Dermis blood vessel endothelial cell (primary cell): ENCODE results near the gene OR2T10. TPM values are rescaled to one million over a fixed set of nuclear protein-coding genes. Genes with fewer than 3 reads are reported as not detected.
"Not testable (repeated sequence)": the region's sequence is repeated elsewhere in the genome, so short reads cannot be mapped to it uniquely, and the experiment has no call there.

ENCODE experiments used
- DNase-seq: peaks from one replicate; pipeline ENCODE4 v3.0.0; 2010
- total RNA-seq: library from RNA; depleted of rRNA; stranded (reverse); fragments of >200 nt; gene quantifications from 2 replicates; pipeline ENCODE4 v1.2.3, GENCODE V29; 2014

OR2T10 gene
- total RNA-seq, 1 donor from 2014 or later = not detected

DNA sequence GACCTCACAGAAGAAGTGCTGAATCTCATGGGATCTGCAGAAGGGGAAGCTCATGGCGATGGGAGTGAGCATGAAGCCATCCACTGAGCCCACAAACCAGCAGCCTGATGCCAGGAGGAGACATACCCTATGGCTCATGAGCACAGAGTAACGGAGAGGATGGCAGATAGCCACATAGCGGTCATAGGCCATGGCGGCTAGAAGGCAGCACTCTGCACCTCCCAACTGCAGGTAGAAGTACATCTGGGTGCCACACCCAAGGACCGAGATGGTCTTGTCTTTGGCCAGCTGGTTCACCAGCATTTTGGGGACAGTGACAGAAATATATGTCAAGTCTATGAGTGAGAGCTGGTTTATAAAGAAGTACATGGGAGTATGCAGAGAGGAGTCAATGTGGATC is 4.3 kb downstream of the OR2T10 start:
- DNase-seq = no peak

DNA sequence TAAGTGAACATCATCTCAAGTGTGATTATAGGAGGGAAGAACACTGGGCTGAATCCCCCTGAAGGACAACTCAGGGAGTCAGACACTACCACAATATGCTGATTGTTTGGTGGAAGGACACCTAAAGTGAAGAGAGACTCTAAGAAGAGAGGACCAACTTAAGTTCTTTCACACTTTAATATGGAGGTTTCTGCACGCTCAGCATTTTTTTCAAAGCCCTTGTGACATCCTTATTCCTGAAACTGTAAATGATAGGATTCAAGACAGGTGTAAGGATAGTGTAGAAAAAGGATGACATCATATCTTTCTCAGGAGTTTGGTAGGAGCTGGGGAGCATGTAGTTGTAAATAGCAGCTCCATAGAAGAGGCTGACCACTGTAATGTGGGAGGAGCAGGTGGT is 4.8 kb downstream of the OR2T10 start:
- no peak for DNase-seq

DNA sequence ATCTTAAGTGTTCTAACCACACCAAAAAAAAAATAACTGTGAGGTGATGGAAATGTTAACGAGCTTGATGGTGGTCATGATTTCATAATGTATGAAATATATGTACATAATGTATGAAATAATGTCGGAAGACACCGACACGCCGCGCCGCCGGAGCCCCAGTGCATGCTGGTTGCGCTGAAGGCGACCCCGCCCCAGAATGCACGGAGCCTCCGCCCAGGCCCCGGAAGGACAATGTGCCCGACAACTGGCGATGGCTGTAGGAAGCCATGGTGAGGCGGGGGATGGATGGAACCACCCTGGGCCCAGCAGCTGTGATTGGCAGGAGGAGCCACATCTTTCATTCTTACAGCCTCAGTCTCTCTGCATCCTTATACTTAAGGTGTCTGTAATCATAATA is 7.4 kb downstream of the OR2T10 start:
- DNase-seq = no peak

DNA sequence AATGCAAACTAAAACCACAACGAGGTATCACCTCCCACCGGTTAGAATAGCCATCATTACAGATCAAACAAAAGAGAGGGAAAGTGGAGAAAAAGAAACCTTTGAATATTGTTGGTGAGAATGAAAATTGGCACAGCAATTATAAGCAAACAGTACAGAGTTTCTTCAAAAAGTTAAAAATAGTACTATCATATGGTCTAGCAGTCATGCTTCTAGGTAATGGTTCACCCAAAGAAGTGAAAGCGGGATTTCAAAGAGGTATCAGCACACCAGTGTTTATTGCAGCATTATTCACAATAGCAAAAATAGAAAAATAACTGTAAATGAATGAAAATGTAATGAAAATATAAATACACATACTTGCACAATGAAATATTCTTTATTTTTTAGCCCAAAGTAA is 8.2 kb downstream of the OR2T10 start:
- DNase-seq = no peak

DNA sequence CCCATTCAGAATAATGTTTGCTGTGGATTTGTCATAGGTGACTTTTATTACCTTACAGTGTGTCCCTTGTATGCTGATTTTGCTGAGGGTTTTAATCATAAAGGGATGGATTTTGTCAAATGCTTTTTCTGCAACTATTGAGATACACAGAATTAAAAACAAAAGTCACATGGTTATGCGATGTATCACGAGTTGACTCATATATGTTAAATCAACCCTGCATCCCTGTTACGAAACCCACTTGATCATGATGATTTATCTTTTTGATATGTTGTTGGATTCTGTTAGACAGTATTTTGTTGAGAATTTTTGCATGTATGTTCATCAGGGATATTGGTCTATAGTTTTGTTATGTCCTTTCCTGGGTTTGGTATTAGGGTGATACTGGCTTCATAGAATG is 12.2 kb downstream of the OR2T10 start:
- no peak for DNase-seq

DNA sequence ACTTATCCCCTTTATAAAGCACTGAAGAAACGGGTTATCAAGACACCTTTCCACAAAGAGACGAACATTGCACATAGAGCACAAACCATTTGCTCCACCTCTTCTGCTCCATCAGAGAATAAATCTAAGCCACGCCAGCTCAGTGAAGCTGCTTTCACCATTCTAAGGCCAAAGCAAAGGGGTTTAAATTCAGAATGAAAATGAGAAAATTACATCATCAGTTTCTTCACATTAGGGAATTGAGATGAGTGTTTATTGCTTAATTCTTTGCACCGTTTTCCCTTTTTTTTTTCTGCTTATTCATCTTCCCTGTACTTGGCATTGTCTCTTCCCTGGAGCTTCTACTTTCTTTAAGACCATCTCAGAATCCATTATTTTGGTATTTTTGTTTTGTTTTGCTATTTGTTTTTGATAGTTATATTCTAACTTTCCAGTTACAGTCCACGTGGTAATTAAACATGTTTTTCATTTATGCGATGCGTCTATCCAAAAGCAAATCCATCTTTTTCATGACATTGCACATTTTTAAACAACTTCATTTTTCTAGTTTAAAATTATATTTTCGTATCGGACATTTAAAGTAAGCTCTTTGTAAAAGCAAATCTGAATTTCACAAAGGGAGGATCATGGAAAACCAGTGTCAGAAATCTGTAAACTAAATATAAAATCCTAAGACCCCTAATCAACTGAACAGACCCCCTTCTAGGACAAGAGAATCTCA is 21.1 kb downstream of the OR2T10 start:
- no peak for DNase-seq

DNA sequence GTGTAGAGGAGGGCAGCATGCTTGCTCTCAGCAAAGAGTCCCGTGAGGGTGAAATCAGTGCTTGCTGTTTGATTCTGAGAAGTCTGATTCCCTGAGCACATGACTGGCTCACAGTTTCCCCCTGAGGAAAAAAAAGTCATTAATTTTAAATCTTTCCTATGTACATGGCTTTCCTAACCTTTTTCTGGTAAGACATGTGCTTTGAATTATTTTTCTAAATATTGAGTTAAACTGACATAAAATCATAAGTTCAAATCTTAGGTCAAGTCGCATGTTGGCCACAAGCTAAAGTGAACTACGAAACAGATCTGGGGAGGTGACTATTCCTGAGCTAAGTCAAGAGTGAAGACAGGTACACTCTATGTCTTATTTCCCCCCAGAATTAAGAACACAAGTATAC is 22.8 kb downstream of the OR2T10 start, which contains the start of gene OR2T34:
Gene OR2T34, minus strand, starts transcription at position 101 of the 400 bp plus-strand sequence. Its CDS starts 0 bp downstream, at position 101.
- DNase-seq = not testable (repeated sequence)

DNA sequence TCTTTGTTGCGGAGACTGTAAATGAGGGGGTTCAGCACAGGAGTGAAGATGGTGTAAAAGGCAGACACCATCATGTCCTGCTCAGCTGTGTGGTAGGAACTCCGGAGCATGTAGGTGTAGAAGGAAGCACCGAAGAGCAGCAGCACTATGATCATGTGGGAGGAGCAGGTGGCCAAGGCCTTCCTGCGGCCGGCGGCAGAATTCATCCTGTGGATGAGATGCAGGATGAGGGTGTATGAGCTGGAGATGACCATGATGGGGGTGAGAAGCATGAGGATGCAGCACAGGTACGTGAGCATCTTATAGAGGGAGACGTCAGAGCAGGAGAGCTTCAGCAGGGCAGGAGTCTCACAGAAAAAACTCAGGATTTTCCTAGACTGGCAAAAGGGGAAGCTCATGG is 23.6 kb downstream of the OR2T10 start:
- DNase-seq = not testable (repeated sequence)

DNA sequence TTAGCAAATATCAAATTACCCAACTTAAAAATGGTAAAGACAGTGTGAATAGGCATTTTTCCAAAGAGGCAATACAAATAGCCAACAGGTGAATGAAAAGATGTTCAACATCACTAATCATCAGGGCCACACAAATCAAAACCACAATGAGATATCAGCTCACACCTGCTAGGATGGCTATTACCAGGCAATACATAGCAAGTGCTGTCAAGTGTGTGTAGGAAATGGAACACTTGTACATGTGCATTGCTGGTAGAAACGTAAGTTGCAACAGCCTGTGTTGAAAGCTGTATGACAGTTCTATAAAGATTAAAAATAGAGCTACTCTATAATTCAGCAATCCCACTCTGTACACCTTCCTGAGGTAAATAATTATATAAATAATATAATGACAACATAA is 25.5 kb downstream of the OR2T10 start:
- not testable (repeated sequence) for DNase-seq

DNA sequence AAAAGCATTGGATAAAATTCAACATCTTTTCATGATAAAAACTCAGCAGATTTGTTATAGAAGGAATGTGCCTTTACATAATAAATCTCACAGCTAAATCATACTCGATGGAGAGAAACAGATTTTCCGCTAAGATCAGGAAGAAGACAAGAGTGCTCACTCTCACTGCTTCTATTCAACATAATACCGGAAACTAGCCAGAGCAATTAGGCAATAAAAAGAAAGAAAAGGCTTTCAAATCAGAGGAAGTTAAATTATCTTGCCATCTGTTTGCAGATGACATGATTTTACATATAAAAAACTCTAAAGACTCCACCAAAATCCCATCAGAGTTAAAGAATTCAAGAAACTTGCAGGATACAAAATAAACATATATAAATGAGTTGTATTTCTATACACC is 26.7 kb downstream of the OR2T10 start:
- not testable (repeated sequence) for DNase-seq

DNA sequence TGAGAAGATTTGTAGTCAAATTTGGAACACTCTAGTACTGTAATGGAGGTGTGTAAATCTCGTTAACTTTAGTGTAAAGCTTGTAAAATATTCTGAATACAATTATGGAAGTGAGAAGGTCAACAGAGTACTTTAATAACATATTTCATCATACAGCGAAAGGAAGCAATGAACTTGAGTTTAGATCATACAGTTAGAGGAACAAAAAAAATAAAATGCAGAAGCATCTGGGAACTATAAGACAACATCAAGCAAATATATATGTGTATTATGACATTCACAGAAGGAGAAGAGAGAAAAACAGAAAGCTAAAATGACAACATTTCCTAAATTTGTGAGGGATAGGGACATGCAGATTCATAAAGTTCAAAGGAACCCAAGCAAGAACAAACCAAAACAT is 28.5 kb downstream of the OR2T10 start:
- not testable (repeated sequence) for DNase-seq

DNA sequence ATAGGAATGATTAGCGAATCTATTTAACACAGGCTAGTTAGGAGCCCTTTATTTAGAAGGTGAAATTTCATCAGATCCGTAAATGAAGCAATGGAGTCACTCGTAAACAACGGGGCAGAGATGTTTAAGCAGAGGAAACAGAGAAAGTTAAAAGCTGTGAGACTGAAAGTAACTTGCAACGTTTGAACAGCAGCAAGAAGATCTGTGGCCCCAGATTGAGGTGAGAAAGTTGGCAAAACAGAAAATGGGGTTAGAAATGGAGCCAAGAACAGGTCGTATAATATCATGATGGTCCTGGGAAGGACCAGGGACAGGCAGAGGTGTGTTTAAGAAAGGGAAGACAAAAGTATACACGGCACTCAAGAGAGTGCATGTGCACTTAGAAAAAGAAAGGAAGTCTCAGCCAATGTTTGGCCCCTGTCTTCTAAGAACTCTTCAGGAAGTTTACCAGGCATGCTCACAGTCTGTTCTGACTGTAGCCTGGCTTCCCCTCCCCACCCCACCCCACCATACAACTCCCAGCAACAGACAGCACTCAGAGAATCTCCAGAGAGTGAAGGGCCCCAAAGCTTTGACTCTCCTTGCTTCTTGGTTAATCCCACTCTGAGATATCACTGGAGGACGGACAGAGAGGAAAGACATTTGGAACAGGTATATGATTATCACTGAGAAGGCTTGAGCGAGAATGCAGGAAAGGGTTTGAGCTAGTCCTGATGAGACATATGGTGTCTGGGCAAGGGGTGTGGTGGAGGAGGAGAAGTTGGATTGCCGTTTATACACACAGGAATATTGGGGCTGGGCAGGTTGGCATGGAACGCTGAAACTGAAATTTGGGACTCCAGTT is 31.7 kb downstream of the OR2T10 start:
- not testable (repeated sequence) for DNase-seq

DNA sequence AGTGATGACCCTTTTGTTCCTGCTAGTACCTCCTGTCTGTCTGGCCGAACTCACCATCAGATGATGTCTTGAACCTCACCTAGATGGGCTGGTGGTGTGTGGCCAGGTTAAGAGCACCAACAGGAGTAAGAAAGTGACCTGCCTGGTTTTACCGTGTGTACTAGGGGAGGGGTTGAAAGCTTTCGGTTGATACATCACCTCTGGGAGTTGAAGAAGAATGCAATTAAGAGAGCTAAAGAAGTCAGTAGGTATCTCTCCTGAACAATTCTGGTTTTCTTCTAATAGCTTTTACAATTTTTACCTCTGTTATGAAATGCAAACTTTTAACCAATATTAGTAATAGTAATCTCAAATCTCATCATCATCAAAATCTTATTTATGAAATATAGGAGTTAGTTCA is 34.8 kb downstream of the OR2T10 start, which contains the start of gene OR2T29:
Gene OR2T29, minus strand, starts transcription at position 101 of the 400 bp plus-strand sequence. CDS start 3,281 bp downstream, outside the sequence.
- DNase-seq = not testable (repeated sequence)

DNA sequence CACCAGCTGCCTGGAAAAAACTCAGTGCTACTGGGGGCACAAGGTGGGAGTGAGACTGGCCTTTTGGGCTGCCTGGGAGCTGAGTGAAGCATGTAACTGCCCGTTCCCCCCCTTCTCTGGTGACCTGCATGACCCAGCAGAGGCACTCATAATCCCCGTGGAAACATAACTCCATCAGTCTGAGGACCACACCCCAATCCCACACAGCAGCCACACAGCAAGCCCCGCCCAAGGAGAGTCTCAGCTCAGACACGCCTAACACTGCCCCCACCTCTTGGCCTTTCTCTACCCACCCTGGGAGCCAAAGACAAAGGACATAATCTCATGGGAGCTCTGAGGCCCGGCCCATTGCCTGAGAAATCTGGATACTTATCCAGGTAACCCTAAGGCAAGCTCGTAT is 46.5 kb downstream of the OR2T10 start:
- DNase-seq = not testable (repeated sequence)

DNA sequence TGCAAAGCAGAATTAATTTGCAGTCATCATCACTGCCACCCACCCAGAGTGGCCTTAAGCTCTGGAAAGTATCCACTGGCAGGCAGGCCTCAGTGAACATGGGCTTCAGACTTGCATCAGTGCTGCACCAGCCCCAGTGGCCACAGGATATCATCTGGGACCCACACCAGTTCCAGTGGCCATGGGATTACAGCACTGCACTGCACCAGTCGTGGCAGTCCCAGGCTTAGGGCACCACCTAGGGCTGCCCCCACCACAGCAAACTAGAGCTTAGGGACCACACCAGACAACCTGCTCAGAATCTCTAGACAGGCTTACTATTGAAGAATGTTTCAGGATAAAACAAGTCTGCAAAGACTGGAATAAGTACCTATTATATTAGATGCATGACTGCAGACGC is 50.1 kb downstream of the OR2T10 start:
- DNase-seq = not testable (repeated sequence)

Other genes starting within 250 kb of the OR2T10 start
- not detected in 2 replicates for gene OR14C36, start 248.9 kb downstream of the OR2T10 start, total RNA-seq
- not detected in 2 replicates for gene OR2T4, start 236.0 kb downstream of the OR2T10 start, total RNA-seq
- not detected in 2 replicates for gene OR2T6, start 222.0 kb downstream of the OR2T10 start, total RNA-seq
- not detected in 2 replicates for gene OR2T1, start 194.7 kb downstream of the OR2T10 start, total RNA-seq
- gene OR2T2, start 152.1 kb downstream of the OR2T10 start, total RNA-seq = not detected in 2 replicates
- gene OR2T3, start 124.3 kb downstream of the OR2T10 start, total RNA-seq = not detected in 2 replicates
- gene OR2T5, start 109.1 kb downstream of the OR2T10 start, total RNA-seq = not detected in 2 replicates
- not detected in 2 replicates for gene OR2G6, start 89.6 kb downstream of the OR2T10 start, total RNA-seq
- gene OR2T29, start 34.9 kb downstream of the OR2T10 start, total RNA-seq = not detected in 2 replicates
- gene OR2T34, start 22.9 kb downstream of the OR2T10 start, total RNA-seq = not detected in 2 replicates
- not detected in 2 replicates for gene OR2T11, start 37.4 kb upstream of the OR2T10 start, total RNA-seq
- gene OR2T35, start 47.6 kb upstream of the OR2T10 start, total RNA-seq = not detected in 2 replicates
- gene OR2T27, start 57.8 kb upstream of the OR2T10 start, total RNA-seq = not detected in 2 replicates
- not detected in 2 replicates for gene OR14I1, start 105.1 kb upstream of the OR2T10 start, total RNA-seq
- gene LYPD8, start 158.1 kb upstream of the OR2T10 start, total RNA-seq = 0.17 and 0.23 TPM in 2 replicates
- gene SH3BP5L, start 228.2 kb upstream of the OR2T10 start, total RNA-seq = 32.7 and 36.7 TPM in 2 replicates
- gene ZNF672, start 240.5 kb upstream of the OR2T10 start, total RNA-seq = 28.1 and 32.2 TPM in 2 replicates